ENCODE results near the gene BCAT1.

DNA sequence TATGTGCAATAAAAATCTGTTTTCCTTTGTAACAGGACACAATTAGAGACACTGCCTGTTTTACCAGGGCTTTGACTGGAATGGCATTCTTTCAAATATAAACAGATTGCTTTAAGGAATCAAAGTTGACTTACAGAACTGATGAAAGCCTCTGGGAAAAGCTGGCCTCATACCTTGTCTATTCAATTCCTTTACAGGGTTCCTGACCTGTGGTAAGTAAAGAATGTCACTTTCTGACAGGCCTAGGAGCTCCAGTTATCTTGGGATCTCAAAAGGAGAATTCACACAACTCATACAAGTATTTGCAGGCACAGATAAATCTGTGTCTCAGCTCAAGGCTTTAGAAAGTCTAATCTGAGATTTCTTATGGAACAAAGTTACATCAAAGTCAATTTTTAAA, 88.4 kb downstream of the BCAT1 start:
- TF ChIP-seq FOSL1 (IDR thresholded peaks at IDR 0.05; ENCODE audit: insufficient read depth, low read depth, low read length) = no peak
- no peak for TF ChIP-seq EZH2 (IDR thresholded peaks at IDR 0.05; ENCODE audit: low read depth, low read length, severe bottlenecking)
- no peak for TF ChIP-seq GABPA (IDR thresholded peaks at IDR 0.05; ENCODE audit: borderline replicate concordance, insufficient read depth, low read length)
- TF ChIP-seq CREB1 (IDR thresholded peaks at IDR 0.05) = no peak
- TF ChIP-seq ATF2 (IDR thresholded peaks at IDR 0.05; ENCODE audit: low read length) = no peak
- TF ChIP-seq, protein P1, sequence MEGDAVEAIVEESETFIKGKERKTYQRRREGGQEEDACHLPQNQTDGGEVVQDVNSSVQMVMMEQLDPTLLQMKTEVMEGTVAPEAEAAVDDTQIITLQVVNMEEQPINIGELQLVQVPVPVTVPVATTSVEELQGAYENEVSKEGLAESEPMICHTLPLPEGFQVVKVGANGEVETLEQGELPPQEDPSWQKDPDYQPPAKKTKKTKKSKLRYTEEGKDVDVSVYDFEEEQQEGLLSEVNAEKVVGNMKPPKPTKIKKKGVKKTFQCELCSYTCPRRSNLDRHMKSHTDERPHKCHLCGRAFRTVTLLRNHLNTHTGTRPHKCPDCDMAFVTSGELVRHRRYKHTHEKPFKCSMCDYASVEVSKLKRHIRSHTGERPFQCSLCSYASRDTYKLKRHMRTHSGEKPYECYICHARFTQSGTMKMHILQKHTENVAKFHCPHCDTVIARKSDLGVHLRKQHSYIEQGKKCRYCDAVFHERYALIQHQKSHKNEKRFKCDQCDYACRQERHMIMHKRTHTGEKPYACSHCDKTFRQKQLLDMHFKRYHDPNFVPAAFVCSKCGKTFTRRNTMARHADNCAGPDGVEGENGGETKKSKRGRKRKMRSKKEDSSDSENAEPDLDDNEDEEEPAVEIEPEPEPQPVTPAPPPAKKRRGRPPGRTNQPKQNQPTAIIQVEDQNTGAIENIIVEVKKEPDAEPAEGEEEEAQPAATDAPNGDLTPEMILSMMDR (IDR thresholded peaks at IDR 0.05; ENCODE audit: control extremely low read depth in 1 of 3, insufficient read depth in 1 of 3, low read depth in 1 of 3, low read length in 3 of 3) = no peak
- TF ChIP-seq BRCA1 (IDR thresholded peaks at IDR 0.05; ENCODE audit: low read depth, low read length) = no peak
- no peak for TF ChIP-seq SAP30 (IDR thresholded peaks at IDR 0.05; ENCODE audit: insufficient read depth, insufficient replicate concordance, low read length)
- TF ChIP-seq POLR2AphosphoS5 (IDR thresholded peaks at IDR 0.05; ENCODE audit: low read depth, low read length) = no peak

Measured in H1 (cell line).